Fibroblast of lung (primary cell): ENCODE data around the gene RPS6KA3.

Experiments
- CTCF ChIP-seq, 2 donors: IDR thresholded peaks in 1 of 2; conservative IDR thresholded peaks in 1 of 2; 1 replicate in 1 of 2; 2 replicates in 1 of 2; pipeline ENCODE4 v1.5.1; 2011 to 2012; ENCODE audit warnings: low read length in 2 of 2, control low read depth in 1 of 2, inconsistent platforms in 1 of 2, low read depth in 1 of 2, mild to moderate bottlenecking in 1 of 2
- EZH2 ChIP-seq: IDR thresholded peaks from 2 replicates; pipeline ENCODE4 v1.5.1; 2012; ENCODE audit warnings: low read length, control low read depth, mild to moderate bottlenecking; ENCODE audit errors: missing control alignments

GRCh38 chrX:20118065-20118824 lies 148.5 kb downstream of the RPS6KA3 start:
- no peak for TF ChIP-seq CTCF (conservative IDR thresholded peaks at IDR 0.05 in 1 of 2, IDR thresholded peaks at IDR 0.05 in 1 of 2; ENCODE audit: low read depth in 1 of 2, low read length in 2 of 2)
- TF ChIP-seq EZH2 = no peak
